ENCODE data around the gene NMNAT1. TPM values are rescaled to one million over a fixed set of nuclear protein-coding genes. Genes with fewer than 3 reads are reported as not detected.
"Not testable (repeated sequence)": the region's sequence is repeated elsewhere in the genome, so short reads cannot be mapped to it uniquely, and the experiment has no call there.

Gene NMNAT1
- total RNA-seq, 3 donors from 2014 or later: 19.0 to 21.8 (median 20.6) TPM

GRCh38 chr1:10001016-10001665, 57.9 kb downstream of the NMNAT1 start:
- Histone ChIP-seq H3K9me3 (no peaks in the 10 kb centered on the region), H3K36me3 (ENCODE audit: low read depth) (no peaks in the 10 kb centered on the region), H3K4me1 (ENCODE audit: low read depth) (peaks cover 5% of the 10 kb centered on the region), H3K4me3 (no peak overlapping the region)
- ATAC-seq (no peak), DNase-seq (no peak)
- TF ChIP-seq CTCF (IDR thresholded peaks at IDR 0.05): no peak
- intact Hi-C loops (cut with DNase I, micrococcal nuclease): no loop called here

GRCh38 chr1:10005248-10005647, 62.0 kb downstream of the NMNAT1 start:
- ATAC-seq; H3K36me3 ChIP-seq (ENCODE audit: low read depth); H3K4me3 ChIP-seq; H3K9me3 ChIP-seq; intact Hi-C loops (cut with DNase I, micrococcal nuclease); DNase-seq; H3K4me1 ChIP-seq (ENCODE audit: low read depth): not testable (repeated sequence)

- Histone ChIP-seq H3K36me3 (ENCODE audit: low read depth) (no peaks in the 10 kb centered on the region), H3K4me3 (no peak overlapping the region), H3K4me1 (ENCODE audit: low read depth) (no peaks in the 10 kb centered on the region), H3K9me3 (no peaks in the 10 kb centered on the region)
- no peak for TF ChIP-seq CTCF (IDR thresholded peaks at IDR 0.05)
- ATAC-seq (no peak), DNase-seq (no peak)
- intact Hi-C loops (cut with DNase I, micrococcal nuclease): no loop called here
These were observed 63.9 kb downstream of the NMNAT1 start for GRCh38 chr1:10007169-10007568.

GRCh38 chr1:10014016-10014415, 70.7 kb downstream of the NMNAT1 start:
- intact Hi-C loops (cut with DNase I, micrococcal nuclease): no loop called here
- no peak for TF ChIP-seq CTCF (IDR thresholded peaks at IDR 0.05)
- no peak overlapping the region for H3K4me3 ChIP-seq
- H3K4me1 ChIP-seq (ENCODE audit: low read depth): no peaks in the 10 kb centered on the region
- no peaks in the 10 kb centered on the region for H3K9me3 ChIP-seq
- no peak for DNase-seq
- no peak for ATAC-seq
- no peaks in the 10 kb centered on the region for H3K36me3 ChIP-seq (ENCODE audit: low read depth)

DNA sequence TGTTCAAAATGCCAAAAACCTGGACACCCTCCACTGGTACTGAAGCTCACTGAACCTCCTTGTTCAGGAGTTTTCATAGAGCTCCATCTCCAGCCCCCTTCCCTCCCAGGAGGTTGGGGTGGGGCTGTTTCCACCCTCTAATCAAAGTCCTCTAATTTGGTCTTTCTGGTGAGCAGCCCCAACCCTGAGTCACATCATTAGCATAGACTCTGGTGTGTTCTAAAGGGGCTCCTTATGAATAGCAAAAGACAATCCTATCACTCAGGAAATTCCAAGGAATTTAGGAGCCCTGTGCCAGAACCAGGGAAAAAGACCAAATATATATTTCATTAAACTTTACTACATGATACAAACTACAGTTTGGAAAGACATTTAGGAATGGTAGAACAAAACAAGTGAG, 76.3 kb downstream of the NMNAT1 start:
- no peak for ATAC-seq
- Histone ChIP-seq H3K36me3 (ENCODE audit: low read depth) (no peaks in the 10 kb centered on the region), H3K4me1 (ENCODE audit: low read depth) (no peaks in the 10 kb centered on the region), H3K9me3 (no peaks in the 10 kb centered on the region), H3K4me3 (no peak overlapping the region)
- TF ChIP-seq CTCF (IDR thresholded peaks at IDR 0.05): no peak
- no peak for DNase-seq
- intact Hi-C loops (cut with DNase I, micrococcal nuclease): no loop called here

DNA sequence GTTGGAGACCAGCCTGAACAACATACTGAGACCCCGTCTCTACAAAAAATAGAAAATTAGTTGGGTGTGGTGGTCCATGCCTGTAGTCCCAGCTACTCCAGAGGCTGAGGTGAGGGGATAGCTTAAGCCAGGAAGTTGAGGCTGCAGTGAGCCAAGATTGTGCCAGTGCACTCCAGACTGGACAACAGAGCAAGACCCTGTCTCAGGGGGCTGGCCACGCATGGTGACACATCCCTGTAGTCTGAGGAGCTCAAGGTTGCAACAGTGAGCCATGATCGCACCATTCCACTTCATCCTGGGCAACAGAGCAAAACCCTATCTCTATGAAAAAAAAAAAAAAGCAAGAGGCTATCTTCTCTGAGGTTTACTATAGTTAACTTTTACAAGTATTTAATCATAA, 76.8 kb downstream of the NMNAT1 start:
- H3K9me3 ChIP-seq: no peaks in the 10 kb centered on the region
- ATAC-seq (no peak), DNase-seq (no peak)
- intact Hi-C loops (cut with DNase I, micrococcal nuclease): no loop called here
- no peak for TF ChIP-seq CTCF (IDR thresholded peaks at IDR 0.05)
- H3K4me3 ChIP-seq: no peak overlapping the region
- H3K4me1 ChIP-seq (ENCODE audit: low read depth): no peaks in the 10 kb centered on the region
- no peaks in the 10 kb centered on the region for H3K36me3 ChIP-seq (ENCODE audit: low read depth)

GRCh38 chr1:10020678-10021077, 77.4 kb downstream of the NMNAT1 start:
- H3K4me1 ChIP-seq (ENCODE audit: low read depth); H3K9me3 ChIP-seq; ATAC-seq; intact Hi-C loops (cut with DNase I, micrococcal nuclease); DNase-seq; H3K36me3 ChIP-seq (ENCODE audit: low read depth); H3K4me3 ChIP-seq: not testable (repeated sequence)

- H3K4me1 ChIP-seq (ENCODE audit: low read depth); H3K9me3 ChIP-seq; H3K36me3 ChIP-seq (ENCODE audit: low read depth); intact Hi-C loops (cut with DNase I, micrococcal nuclease); H3K4me3 ChIP-seq; DNase-seq; ATAC-seq: not testable (repeated sequence)
These were observed 78.7 kb downstream of the NMNAT1 start for GRCh38 chr1:10021992-10022391.

Measured in mucosa of descending colon (tissue), 3 donors.